Glutamatergic neuron (in vitro differentiated cells): ENCODE data around the gene CPNE6. TPM values are rescaled to one million over a fixed set of nuclear protein-coding genes. Genes with fewer than 3 reads are reported as not detected.

Source experiments
- DNase-seq: peaks from one replicate; pipeline ENCODE4 v3.0.0; 2022
- H3K27ac Mint-ChIP-seq: one replicate; pipeline ENCODE4 v1.8.0; 2020; ENCODE audit warnings: mild to moderate bottlenecking, mixed read lengths, inconsistent platforms; ENCODE audit not compliant: unreplicated experiment
- H3K27me3 Mint-ChIP-seq: one replicate; pipeline ENCODE4 v1.8.0; 2020; ENCODE audit warnings: mild to moderate bottlenecking, moderate library complexity, mixed read lengths, inconsistent platforms; ENCODE audit not compliant: unreplicated experiment
- H3K36me3 Mint-ChIP-seq: one replicate; pipeline ENCODE4 v1.8.0; 2020; ENCODE audit warnings: mild to moderate bottlenecking, mixed read lengths, inconsistent platforms; ENCODE audit not compliant: unreplicated experiment
- H3K4me1 Mint-ChIP-seq: one replicate; pipeline ENCODE4 v1.8.0; 2020; ENCODE audit warnings: mild to moderate bottlenecking, low read depth, mixed read lengths, inconsistent platforms; ENCODE audit not compliant: unreplicated experiment
- H3K4me3 Mint-ChIP-seq: one replicate; pipeline ENCODE4 v1.8.0; 2020; ENCODE audit warnings: mild to moderate bottlenecking, mixed read lengths, inconsistent platforms; ENCODE audit not compliant: unreplicated experiment
- H3K9me3 Mint-ChIP-seq: one replicate; pipeline ENCODE4 v1.8.0; 2020; ENCODE audit warnings: mild to moderate bottlenecking, moderate library complexity, mixed read lengths, inconsistent platforms; ENCODE audit not compliant: unreplicated experiment
- total RNA-seq: library from RNA; stranded (reverse); fragmentation: NEBNext Ultra II Directional; extraction: Animal tissue kit (Norgen Biotek cat#: 25700); gene quantifications from one replicate; pipeline ENCODE4 v1.2.1, GENCODE V29; 2021; ENCODE audit not compliant: unreplicated experiment
- TF ChIP-seq, protein P1 (sequence below): fragments of 200-600 bp; sonication (generic); IDR thresholded peaks from one replicate; pipeline ENCODE4 v1.5.0; 2021; ENCODE audit not compliant: partially characterized antibody, unreplicated experiment

The CPNE6 gene
- total RNA-seq, 1 donor from 2014 or later: 0.44 TPM

DNA sequence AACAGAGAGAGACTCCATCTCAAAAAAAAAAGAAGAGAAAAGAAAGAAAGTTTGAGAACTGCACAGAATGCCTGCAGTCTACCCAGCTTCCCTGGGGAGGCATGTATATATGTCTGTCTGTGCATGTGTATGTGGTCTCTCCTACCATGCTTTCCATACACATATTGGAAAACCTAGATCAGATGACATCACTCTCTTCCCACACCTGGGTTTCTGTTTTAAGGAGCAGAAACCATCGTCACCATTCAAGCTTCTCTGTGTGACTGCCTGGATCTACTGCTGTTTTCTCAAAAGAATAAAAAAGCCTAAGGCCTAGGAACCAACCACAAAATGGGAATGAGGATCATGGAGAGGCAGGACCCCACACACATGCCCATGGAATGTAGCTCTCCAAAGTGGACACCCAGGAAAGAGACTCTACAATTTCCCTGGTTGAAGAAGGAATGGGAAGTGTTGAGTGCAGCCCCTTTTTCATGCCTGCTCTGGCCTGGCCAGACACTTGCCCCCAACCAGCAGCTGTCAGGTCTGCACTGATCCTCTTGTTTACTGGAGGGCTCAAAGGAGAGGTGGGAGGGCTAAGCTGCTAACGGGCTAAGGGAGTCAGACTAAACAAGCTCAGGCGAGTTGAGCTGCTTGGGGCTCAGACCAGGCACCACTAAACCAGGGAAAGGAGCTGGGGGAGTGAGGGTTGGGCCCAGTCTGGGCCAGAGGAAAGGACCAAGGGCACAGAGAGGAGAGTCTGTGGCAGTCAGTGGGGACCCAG is 15.0 kb downstream of the CPNE6 start:
- no peak for DNase-seq
- peaks cover 19% of the 10 kb centered on the region for H3K9me3 Mint-ChIP-seq
- peaks cover 7% of the 10 kb centered on the region for H3K27me3 Mint-ChIP-seq
- peak overlapping the region; percentile 49 for H3K27ac Mint-ChIP-seq
- H3K36me3 Mint-ChIP-seq: peaks cover 10% of the 10 kb centered on the region
- H3K4me1 Mint-ChIP-seq: peaks cover 47% of the 10 kb centered on the region
- TF ChIP-seq, protein P1, sequence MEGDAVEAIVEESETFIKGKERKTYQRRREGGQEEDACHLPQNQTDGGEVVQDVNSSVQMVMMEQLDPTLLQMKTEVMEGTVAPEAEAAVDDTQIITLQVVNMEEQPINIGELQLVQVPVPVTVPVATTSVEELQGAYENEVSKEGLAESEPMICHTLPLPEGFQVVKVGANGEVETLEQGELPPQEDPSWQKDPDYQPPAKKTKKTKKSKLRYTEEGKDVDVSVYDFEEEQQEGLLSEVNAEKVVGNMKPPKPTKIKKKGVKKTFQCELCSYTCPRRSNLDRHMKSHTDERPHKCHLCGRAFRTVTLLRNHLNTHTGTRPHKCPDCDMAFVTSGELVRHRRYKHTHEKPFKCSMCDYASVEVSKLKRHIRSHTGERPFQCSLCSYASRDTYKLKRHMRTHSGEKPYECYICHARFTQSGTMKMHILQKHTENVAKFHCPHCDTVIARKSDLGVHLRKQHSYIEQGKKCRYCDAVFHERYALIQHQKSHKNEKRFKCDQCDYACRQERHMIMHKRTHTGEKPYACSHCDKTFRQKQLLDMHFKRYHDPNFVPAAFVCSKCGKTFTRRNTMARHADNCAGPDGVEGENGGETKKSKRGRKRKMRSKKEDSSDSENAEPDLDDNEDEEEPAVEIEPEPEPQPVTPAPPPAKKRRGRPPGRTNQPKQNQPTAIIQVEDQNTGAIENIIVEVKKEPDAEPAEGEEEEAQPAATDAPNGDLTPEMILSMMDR: no peak
- H3K4me3 Mint-ChIP-seq: no peak overlapping the region

GRCh38 chr14:24087004-24087403 is 15.6 kb downstream of the CPNE6 start:
- peaks cover 5% of the 10 kb centered on the region for H3K27me3 Mint-ChIP-seq
- H3K27ac Mint-ChIP-seq: peak overlapping the region; percentile 8
- no peak for DNase-seq
- no peak overlapping the region for H3K4me3 Mint-ChIP-seq
- H3K36me3 Mint-ChIP-seq: peaks cover 10% of the 10 kb centered on the region
- H3K4me1 Mint-ChIP-seq: peaks cover 44% of the 10 kb centered on the region
- TF ChIP-seq, protein P1: no peak
- H3K9me3 Mint-ChIP-seq: peaks cover 16% of the 10 kb centered on the region

DNA sequence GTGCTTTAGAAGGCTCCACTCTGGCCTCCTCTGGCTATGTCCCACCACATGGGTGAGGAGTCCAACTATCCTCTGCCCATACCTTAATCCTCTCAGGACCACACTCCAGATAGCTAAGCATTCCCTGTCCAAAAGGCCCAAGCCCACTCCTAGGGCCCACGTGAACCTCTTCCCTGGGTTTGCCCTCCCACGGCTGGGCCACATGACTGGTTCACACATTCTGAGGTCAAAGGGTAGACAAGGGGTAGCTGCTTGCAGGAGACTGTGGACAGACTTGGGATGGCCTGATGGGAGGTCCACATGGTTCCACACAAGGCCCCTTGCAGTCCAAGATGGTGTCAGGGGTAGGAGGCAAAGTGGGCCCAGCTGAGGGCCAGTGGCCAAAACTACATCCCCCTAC is 16.7 kb downstream of the CPNE6 start:
- H3K9me3 Mint-ChIP-seq: peaks cover 13% of the 10 kb centered on the region
- peaks cover 10% of the 10 kb centered on the region for H3K36me3 Mint-ChIP-seq
- no peak for DNase-seq
- H3K27me3 Mint-ChIP-seq: peaks cover 9% of the 10 kb centered on the region
- peaks cover 35% of the 10 kb centered on the region for H3K4me1 Mint-ChIP-seq
- no peak overlapping the region for H3K27ac Mint-ChIP-seq
- H3K4me3 Mint-ChIP-seq: no peak overlapping the region
- TF ChIP-seq, protein P1: no peak

GRCh38 chr14:24089890-24090289 is 18.5 kb downstream of the CPNE6 start:
- H3K9me3 Mint-ChIP-seq: peaks cover 16% of the 10 kb centered on the region
- H3K27ac Mint-ChIP-seq: peak overlapping the region; percentile 70
- peaks cover 8% of the 10 kb centered on the region for H3K36me3 Mint-ChIP-seq
- no peak for DNase-seq
- peaks cover 15% of the 10 kb centered on the region for H3K27me3 Mint-ChIP-seq
- no peak overlapping the region for H3K4me3 Mint-ChIP-seq
- peaks cover 34% of the 10 kb centered on the region for H3K4me1 Mint-ChIP-seq
- TF ChIP-seq, protein P1: no peak

- peaks cover 16% of the 10 kb centered on the region for H3K27me3 Mint-ChIP-seq
- no peak for DNase-seq
- H3K27ac Mint-ChIP-seq: peak overlapping the region; percentile 28
- H3K4me1 Mint-ChIP-seq: peaks cover 30% of the 10 kb centered on the region
- H3K4me3 Mint-ChIP-seq: peak overlapping the region; percentile 52
- H3K9me3 Mint-ChIP-seq: peaks cover 14% of the 10 kb centered on the region
- H3K36me3 Mint-ChIP-seq: peaks cover 5% of the 10 kb centered on the region
- TF ChIP-seq, protein P1: no peak
These were observed 20.7 kb downstream of the CPNE6 start for GRCh38 chr14:24092110-24092504.
